HEK293 (cell line): ENCODE data around the gene SEPTIN2.

Experiments used
- CTCF ChIA-PET: fragments of 350-600 bp; formaldehyde crosslinking; extraction: SDS; loops from one replicate; lab custom pipeline; 2021; ENCODE audit warnings: antibody characterized with exemption; lab: Yijun Ruan, JAX
- POLR2A ChIA-PET: fragments of 300-600 bp; formaldehyde crosslinking; extraction: SDS; loops from one replicate; lab custom pipeline; 2020; ENCODE audit warnings: antibody characterized with exemption, inconsistent platforms; lab: Yijun Ruan, JAX
- H3K27ac ChIP-seq: fragments of 200-500 bp; sonication (Bioruptor generic); 2 replicates; pipeline ENCODE4 v1.5.1; 2014; ENCODE audit warnings: low read depth, low read length, control low read depth, inconsistent platforms; ENCODE audit errors: extremely low read depth
- H3K36me3 ChIP-seq, 2 experiments: fragments of 200-500 bp in 1 of 2; sonication (Bioruptor generic) in 1 of 2; 1 replicate in 1 of 2; 2 replicates in 1 of 2; pipeline ENCODE4 v1.5.1; 2014 to 2017; ENCODE audit warnings: inconsistent platforms in 2 of 2, low read length in 2 of 2; ENCODE audit not compliant: control insufficient read depth in 2 of 2, insufficient read depth in 1 of 2
- H3K4me1 ChIP-seq: fragments of 200-500 bp; sonication (Bioruptor generic); 2 replicates; pipeline ENCODE4 v1.5.1; 2014; ENCODE audit warnings: mild to moderate bottlenecking, low read length, inconsistent platforms; ENCODE audit not compliant: control insufficient read depth, insufficient read depth
- H3K4me3 ChIP-seq: 2 replicates; pipeline ENCODE4 v1.5.1; 2011; ENCODE audit warnings: low read depth, mild to moderate bottlenecking, control low read depth, low read length, moderate library complexity
- H3K9me3 ChIP-seq: fragments of 200-500 bp; sonication (Bioruptor generic); 2 replicates; pipeline ENCODE4 v1.5.1; 2014; ENCODE audit warnings: low read depth, low read length, inconsistent platforms; ENCODE audit not compliant: control insufficient read depth, insufficient read depth
- EGR2 ChIP-seq: fragments of 450-650 bp; formaldehyde crosslinking; IDR thresholded peaks from 2 replicates; pipeline ENCODE4 v1.5.1; 2016; ENCODE audit warnings: low read depth, missing biosample characterization, missing genetic modification characterization
- IKZF3 ChIP-seq: fragments of 450-650 bp; IDR thresholded peaks from 2 replicates; pipeline ENCODE4 v1.5.0; 2018; ENCODE audit warnings: missing biosample characterization, mild to moderate bottlenecking, missing genetic modification characterization, moderate library complexity
- KLF9 ChIP-seq: fragments of 450-650 bp; formaldehyde crosslinking; IDR thresholded peaks from 2 replicates; pipeline ENCODE4 v1.5.1; 2016; ENCODE audit warnings: missing biosample characterization, missing genetic modification characterization, low read depth
- MEIS1 ChIP-seq: sonication (generic); formaldehyde crosslinking; IDR thresholded peaks from 2 replicates; pipeline ENCODE4 v1.8.1; 2022; ENCODE audit warnings: missing genetic modification reagents, mild to moderate bottlenecking, borderline replicate concordance
- ZNF132 ChIP-seq: fragments of 450-650 bp; formaldehyde crosslinking; IDR thresholded peaks from 2 replicates; pipeline ENCODE4 v1.5.1; 2017; ENCODE audit warnings: missing biosample characterization, missing genetic modification characterization, borderline replicate concordance
- ZNF211 ChIP-seq: fragments of 450-650 bp; formaldehyde crosslinking; IDR thresholded peaks from 2 replicates; pipeline ENCODE4 v1.5.1; 2016; ENCODE audit warnings: low read depth, missing biosample characterization, missing genetic modification characterization
- ZNF266 ChIP-seq: fragments of 450-650 bp; formaldehyde crosslinking; IDR thresholded peaks from 2 replicates; pipeline ENCODE4 v1.5.1; 2016; ENCODE audit warnings: missing biosample characterization, missing genetic modification characterization, low read depth
- ZNF473 ChIP-seq: fragments of 450-650 bp; formaldehyde crosslinking; IDR thresholded peaks from 2 replicates; pipeline ENCODE4 v1.5.1; 2017; ENCODE audit warnings: missing biosample characterization, missing genetic modification characterization
- ZNF549 ChIP-seq: fragments of 450-650 bp; IDR thresholded peaks from 2 replicates; pipeline ENCODE4 v1.5.1; 2018; ENCODE audit warnings: missing biosample characterization, missing genetic modification characterization, mild to moderate bottlenecking, inconsistent platforms, moderate library complexity
- ZNF555 ChIP-seq: fragments of 450-650 bp; formaldehyde crosslinking; conservative IDR thresholded peaks from 2 replicates; pipeline ENCODE4 v1.5.1; 2017; ENCODE audit warnings: missing biosample characterization, mild to moderate bottlenecking, missing genetic modification characterization, inconsistent platforms
- ZNF624 ChIP-seq: fragments of 450-650 bp; formaldehyde crosslinking; IDR thresholded peaks from 2 replicates; pipeline ENCODE4 v1.5.1; 2017; ENCODE audit warnings: missing biosample characterization, missing genetic modification characterization
- ZNF664 ChIP-seq: fragments of 450-650 bp; formaldehyde crosslinking; IDR thresholded peaks from 2 replicates; pipeline ENCODE4 v1.5.1; 2016; ENCODE audit warnings: missing biosample characterization, missing genetic modification characterization
- ZNF670 ChIP-seq: fragments of 450-650 bp; formaldehyde crosslinking; IDR thresholded peaks from 2 replicates; pipeline ENCODE4 v1.5.1; 2016; ENCODE audit warnings: missing biosample characterization, missing genetic modification characterization, low read depth
- TF ChIP-seq, protein P1 (sequence below): fragments of 450-650 bp; formaldehyde crosslinking; IDR thresholded peaks from 2 replicates; pipeline ENCODE4 v1.5.1; 2016; ENCODE audit warnings: missing biosample characterization, missing genetic modification characterization
- TF ChIP-seq, protein P2 (sequence below): fragments of 450-650 bp; formaldehyde crosslinking; IDR thresholded peaks from 2 replicates; pipeline ENCODE4 v1.5.0; 2017; ENCODE audit warnings: missing biosample characterization, missing genetic modification characterization, borderline replicate concordance
- TF ChIP-seq, protein P3 (sequence below): fragments of 450-650 bp; formaldehyde crosslinking; IDR thresholded peaks from 2 replicates; pipeline ENCODE4 v1.5.1; 2016; ENCODE audit warnings: missing biosample characterization, missing genetic modification characterization
- TF ChIP-seq, protein P4 (sequence below): fragments of 450-650 bp; formaldehyde crosslinking; IDR thresholded peaks from 2 replicates; pipeline ENCODE4 v1.5.1; 2016; ENCODE audit warnings: missing biosample characterization, missing genetic modification characterization
- TF ChIP-seq, protein P5 (sequence below): sonication (generic); formaldehyde crosslinking; IDR thresholded peaks from 2 replicates; pipeline ENCODE4 v1.8.1; 2022; ENCODE audit warnings: mild to moderate bottlenecking, moderate library complexity, missing genetic modification reagents
- TF ChIP-seq, protein P6 (sequence below): IDR thresholded peaks from 2 replicates; pipeline ENCODE4 v1.6.1; 2011; ENCODE audit warnings: mild to moderate bottlenecking, low read depth, low read length, borderline replicate concordance
- TF ChIP-seq, protein P7 (sequence below): fragments of 450-650 bp; formaldehyde crosslinking; IDR thresholded peaks from 2 replicates; pipeline ENCODE4 v1.5.1; 2016; ENCODE audit warnings: missing biosample characterization, missing genetic modification characterization
- TF ChIP-seq, protein P8 (sequence below): fragments of 450-650 bp; formaldehyde crosslinking; IDR thresholded peaks from 2 replicates; pipeline ENCODE4 v1.5.1; 2016; ENCODE audit warnings: missing biosample characterization, missing genetic modification characterization

SEPTIN2 gene

DNA sequence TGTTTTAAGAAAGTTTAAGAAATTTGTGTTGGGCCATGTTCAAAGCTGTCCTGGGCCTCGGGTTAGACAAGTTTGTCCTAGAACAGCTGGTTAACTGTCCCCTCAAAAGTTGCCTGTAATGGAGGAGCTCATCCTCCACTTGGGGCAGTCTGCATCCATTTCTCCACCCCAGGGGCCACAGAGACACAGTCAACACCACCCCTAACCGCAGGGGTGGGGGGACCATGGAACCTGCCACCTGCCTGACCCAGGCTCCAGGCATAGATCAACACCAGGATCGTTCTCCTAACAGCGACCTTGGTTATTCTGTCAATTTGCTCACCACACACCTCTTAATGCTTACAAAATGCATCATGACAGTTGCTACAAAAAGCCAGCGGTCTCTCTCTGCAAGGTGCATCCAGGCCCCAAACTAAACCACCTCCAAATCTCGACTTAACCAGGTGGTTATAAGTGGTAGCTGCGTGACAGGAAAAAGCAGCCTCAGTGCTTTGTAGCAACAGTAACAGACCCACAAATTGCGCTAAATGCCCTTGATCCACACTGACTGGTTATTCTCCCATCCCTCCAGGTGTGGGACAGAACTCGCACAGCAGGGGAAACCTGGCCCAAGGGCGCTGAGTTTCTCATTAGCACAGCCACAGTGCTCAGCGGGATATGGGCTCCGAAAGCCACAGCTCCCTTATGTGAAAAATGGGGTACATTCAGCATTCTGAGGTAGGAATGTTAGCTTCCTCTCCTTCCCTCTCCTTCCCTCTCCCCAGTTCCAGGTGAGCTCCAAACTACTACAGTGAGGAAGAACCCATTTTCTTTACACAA is 48.3 kb upstream of the SEPTIN2 start:
- POLR2A ChIA-PET, result interaction anchor here (2.4 kb wide), 1 partner anchor 48 kb away, joined by 11 read pairs; the partner anchor contains the start of genes HDLBP and SEPTIN2

DNA sequence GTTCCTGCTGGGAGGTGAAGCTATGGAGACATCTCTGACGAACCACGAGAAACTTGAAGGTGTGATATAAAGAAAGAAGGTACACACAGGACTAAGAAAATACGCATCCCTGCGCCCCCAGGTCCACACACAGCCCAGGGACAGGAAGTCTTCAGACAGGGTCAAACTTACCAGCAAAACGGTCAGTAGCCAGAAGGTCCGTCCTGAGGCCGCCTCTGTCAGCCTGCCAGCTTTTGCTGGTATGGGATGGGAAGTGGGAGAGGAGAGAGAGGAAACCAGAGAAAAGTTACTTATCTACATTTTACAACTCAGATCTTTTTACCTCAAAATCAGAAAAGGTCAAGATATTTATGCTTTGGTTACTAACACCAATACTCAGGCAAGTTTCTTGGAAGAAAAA is 47.4 kb upstream of the SEPTIN2 start:
- CTCF ChIA-PET, result interaction anchor here (0.8 kb wide), 1 partner anchor 124 kb away, joined by 3 read pairs; no protein-coding TSS in a partner anchor
- Histone ChIP-seq H3K4me3 (no peak overlapping the region), H3K36me3 (peaks cover 29 to 68% of the 10 kb centered on the region in 2 experiments), H3K9me3 (no peaks in the 10 kb centered on the region), H3K4me1 (peaks cover 5% of the 10 kb centered on the region), H3K27ac (no peak overlapping the region)
- POLR2A ChIA-PET, result interaction anchor here (2.4 kb wide), 1 partner anchor 47 kb away, joined by 11 read pairs; the partner anchor contains the start of genes HDLBP and SEPTIN2
- TF ChIP-seq EGR2 (tag by site-specific recombination) (no peak), ZNF670 (tag by site-specific recombination) (no peak), ZNF211 (tag by site-specific recombination) (no peak), ZNF555 (tag by site-specific recombination) (no peak), ZNF473 (no peak), ZNF664 (no peak)
- TF ChIP-seq, protein P1, sequence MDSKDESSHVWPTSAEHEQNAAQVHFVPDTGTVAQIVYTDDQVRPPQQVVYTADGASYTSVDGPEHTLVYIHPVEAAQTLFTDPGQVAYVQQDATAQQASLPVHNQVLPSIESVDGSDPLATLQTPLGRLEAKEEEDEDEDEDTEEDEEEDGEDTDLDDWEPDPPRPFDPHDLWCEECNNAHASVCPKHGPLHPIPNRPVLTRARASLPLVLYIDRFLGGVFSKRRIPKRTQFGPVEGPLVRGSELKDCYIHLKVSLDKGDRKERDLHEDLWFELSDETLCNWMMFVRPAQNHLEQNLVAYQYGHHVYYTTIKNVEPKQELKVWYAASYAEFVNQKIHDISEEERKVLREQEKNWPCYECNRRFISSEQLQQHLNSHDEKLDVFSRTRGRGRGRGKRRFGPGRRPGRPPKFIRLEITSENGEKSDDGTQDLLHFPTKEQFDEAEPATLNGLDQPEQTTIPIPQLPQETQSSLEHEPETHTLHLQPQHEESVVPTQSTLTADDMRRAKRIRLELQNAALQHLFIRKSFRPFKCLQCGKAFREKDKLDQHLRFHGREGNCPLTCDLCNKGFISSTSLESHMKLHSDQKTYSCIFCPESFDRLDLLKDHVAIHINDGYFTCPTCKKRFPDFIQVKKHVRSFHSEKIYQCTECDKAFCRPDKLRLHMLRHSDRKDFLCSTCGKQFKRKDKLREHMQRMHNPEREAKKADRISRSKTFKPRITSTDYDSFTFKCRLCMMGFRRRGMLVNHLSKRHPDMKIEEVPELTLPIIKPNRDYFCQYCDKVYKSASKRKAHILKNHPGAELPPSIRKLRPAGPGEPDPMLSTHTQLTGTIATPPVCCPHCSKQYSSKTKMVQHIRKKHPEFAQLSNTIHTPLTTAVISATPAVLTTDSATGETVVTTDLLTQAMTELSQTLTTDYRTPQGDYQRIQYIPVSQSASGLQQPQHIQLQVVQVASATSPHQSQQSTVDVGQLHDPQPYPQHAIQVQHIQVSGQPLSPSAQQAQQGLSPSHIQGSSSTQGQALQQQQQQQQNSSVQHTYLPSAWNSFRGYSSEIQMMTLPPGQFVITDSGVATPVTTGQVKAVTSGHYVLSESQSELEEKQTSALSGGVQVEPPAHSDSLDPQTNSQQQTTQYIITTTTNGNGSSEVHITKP (tag by site-specific recombination), result no peak
- TF ChIP-seq, protein P2, sequence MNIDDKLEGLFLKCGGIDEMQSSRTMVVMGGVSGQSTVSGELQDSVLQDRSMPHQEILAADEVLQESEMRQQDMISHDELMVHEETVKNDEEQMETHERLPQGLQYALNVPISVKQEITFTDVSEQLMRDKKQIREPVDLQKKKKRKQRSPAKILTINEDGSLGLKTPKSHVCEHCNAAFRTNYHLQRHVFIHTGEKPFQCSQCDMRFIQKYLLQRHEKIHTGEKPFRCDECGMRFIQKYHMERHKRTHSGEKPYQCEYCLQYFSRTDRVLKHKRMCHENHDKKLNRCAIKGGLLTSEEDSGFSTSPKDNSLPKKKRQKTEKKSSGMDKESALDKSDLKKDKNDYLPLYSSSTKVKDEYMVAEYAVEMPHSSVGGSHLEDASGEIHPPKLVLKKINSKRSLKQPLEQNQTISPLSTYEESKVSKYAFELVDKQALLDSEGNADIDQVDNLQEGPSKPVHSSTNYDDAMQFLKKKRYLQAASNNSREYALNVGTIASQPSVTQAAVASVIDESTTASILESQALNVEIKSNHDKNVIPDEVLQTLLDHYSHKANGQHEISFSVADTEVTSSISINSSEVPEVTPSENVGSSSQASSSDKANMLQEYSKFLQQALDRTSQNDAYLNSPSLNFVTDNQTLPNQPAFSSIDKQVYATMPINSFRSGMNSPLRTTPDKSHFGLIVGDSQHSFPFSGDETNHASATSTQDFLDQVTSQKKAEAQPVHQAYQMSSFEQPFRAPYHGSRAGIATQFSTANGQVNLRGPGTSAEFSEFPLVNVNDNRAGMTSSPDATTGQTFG (tag by site-specific recombination), result no peak
- TF ChIP-seq, protein P3, sequence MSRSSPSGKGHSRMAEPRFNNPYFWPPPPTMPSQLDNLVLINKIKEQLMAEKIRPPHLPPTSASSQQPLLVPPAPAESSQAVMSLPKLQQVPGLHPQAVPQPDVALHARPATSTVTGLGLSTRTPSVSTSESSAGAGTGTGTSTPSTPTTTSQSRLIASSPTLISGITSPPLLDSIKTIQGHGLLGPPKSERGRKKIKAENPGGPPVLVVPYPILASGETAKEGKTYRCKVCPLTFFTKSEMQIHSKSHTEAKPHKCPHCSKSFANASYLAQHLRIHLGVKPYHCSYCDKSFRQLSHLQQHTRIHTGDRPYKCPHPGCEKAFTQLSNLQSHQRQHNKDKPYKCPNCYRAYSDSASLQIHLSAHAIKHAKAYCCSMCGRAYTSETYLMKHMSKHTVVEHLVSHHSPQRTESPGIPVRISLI, result no peak
- TF ChIP-seq, protein P4, sequence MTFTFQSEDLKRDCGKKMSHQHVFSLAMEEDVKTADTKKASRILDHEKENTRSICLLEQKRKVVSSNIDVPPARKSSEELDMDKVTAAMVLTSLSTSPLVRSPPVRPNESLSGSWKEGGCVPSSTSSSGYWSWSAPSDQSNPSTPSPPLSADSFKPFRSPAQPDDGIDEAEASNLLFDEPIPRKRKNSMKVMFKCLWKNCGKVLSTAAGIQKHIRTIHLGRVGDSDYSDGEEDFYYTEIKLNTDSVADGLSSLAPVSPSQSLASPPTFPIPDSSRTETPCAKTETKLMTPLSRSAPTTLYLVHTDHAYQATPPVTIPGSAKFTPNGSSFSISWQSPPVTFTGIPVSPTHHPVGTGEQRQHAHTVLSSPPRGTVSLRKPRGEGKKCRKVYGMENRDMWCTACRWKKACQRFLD, result no peak

More for the DNA sequence above, 48.3 kb upstream of the SEPTIN2 start:
- peaks cover 3% of the 10 kb centered on the region for H3K4me1 ChIP-seq
- CTCF ChIA-PET, result interaction anchor here (0.7 to 0.8 kb wide), 2 partner anchors 117 to 125 kb away, joined by 3 read pairs; no protein-coding TSS in a partner anchor
- peaks cover 36 to 77% of the 10 kb centered on the region in 2 experiments for H3K36me3 ChIP-seq
- TF ChIP-seq KLF9 (tag by site-specific recombination) (no peak), ZNF132 (tag by site-specific recombination) (no peak), ZNF266 (tag by site-specific recombination) (no peak), IKZF3 (tag by site-specific recombination) (no peak), ZNF549 (tag by site-specific recombination) (no peak), MEIS1 (CRISPR knock-in tag) (no peak), ZNF624 (tag by site-specific recombination) (no peak)
- TF ChIP-seq, protein P5, sequence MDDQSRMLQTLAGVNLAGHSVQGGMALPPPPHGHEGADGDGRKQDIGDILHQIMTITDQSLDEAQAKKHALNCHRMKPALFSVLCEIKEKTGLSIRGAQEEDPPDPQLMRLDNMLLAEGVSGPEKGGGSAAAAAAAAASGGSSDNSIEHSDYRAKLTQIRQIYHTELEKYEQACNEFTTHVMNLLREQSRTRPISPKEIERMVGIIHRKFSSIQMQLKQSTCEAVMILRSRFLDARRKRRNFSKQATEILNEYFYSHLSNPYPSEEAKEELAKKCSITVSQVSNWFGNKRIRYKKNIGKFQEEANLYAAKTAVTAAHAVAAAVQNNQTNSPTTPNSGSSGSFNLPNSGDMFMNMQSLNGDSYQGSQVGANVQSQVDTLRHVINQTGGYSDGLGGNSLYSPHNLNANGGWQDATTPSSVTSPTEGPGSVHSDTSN (CRISPR knock-in tag), result no peak
- TF ChIP-seq, protein P6, sequence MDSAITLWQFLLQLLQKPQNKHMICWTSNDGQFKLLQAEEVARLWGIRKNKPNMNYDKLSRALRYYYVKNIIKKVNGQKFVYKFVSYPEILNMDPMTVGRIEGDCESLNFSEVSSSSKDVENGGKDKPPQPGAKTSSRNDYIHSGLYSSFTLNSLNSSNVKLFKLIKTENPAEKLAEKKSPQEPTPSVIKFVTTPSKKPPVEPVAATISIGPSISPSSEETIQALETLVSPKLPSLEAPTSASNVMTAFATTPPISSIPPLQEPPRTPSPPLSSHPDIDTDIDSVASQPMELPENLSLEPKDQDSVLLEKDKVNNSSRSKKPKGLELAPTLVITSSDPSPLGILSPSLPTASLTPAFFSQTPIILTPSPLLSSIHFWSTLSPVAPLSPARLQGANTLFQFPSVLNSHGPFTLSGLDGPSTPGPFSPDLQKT, result no peak
- TF ChIP-seq, protein P7, sequence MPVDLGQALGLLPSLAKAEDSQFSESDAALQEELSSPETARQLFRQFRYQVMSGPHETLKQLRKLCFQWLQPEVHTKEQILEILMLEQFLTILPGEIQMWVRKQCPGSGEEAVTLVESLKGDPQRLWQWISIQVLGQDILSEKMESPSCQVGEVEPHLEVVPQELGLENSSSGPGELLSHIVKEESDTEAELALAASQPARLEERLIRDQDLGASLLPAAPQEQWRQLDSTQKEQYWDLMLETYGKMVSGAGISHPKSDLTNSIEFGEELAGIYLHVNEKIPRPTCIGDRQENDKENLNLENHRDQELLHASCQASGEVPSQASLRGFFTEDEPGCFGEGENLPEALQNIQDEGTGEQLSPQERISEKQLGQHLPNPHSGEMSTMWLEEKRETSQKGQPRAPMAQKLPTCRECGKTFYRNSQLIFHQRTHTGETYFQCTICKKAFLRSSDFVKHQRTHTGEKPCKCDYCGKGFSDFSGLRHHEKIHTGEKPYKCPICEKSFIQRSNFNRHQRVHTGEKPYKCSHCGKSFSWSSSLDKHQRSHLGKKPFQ (tag by site-specific recombination), result no peak
- TF ChIP-seq, protein P8, sequence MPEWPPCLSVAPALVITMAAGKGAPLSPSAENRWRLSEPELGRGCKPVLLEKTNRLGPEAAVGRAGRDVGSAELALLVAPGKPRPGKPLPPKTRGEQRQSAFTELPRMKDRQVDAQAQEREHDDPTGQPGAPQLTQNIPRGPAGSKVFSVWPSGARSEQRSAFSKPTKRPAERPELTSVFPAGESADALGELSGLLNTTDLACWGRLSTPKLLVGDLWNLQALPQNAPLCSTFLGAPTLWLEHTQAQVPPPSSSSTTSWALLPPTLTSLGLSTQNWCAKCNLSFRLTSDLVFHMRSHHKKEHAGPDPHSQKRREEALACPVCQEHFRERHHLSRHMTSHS, result no peak
- no peak overlapping the region for H3K4me3 ChIP-seq
- no peaks in the 10 kb centered on the region for H3K9me3 ChIP-seq
- no peak overlapping the region for H3K27ac ChIP-seq
